GM18870 (cell line): ENCODE measurements around the gene EEF1A1.
"Not testable (repeated sequence)": the region's sequence is repeated elsewhere in the genome, so short reads cannot be mapped to it uniquely, and the experiment has no call there.

Source experiments
- ATAC-seq: cut with Tn5 transposase; IDR thresholded peaks from one replicate; pipeline ENCODE4 v1.9.1; 2021; ENCODE audit warnings: moderate library complexity; ENCODE audit not compliant: unreplicated experiment

Gene EEF1A1

DNA sequence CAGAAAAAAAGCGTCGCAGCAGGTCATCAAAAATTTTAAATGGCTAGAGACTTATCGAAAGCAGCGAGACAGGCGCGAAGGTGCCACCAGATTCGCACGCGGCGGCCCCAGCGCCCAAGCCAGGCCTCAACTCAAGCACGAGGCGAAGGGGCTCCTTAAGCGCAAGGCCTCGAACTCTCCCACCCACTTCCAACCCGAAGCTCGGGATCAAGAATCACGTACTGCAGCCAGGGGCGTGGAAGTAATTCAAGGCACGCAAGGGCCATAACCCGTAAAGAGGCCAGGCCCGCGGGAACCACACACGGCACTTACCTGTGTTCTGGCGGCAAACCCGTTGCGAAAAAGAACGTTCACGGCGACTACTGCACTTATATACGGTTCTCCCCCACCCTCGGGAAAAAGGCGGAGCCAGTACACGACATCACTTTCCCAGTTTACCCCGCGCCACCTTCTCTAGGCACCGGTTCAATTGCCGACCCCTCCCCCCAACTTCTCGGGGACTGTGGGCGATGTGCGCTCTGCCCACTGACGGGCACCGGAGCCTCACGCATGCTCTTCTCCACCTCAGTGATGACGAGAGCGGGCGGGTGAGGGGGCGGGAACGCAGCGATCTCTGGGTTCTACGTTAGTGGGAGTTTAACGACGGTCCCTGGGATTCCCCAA is at the start of gene EEF1A1:
TSS of gene EEF1A1 (minus strand) at position 345 of the 663 bp plus-strand sequence. CDS start 1,006 bp downstream, outside the sequence.
- peak; percentile 61 for ATAC-seq

DNA sequence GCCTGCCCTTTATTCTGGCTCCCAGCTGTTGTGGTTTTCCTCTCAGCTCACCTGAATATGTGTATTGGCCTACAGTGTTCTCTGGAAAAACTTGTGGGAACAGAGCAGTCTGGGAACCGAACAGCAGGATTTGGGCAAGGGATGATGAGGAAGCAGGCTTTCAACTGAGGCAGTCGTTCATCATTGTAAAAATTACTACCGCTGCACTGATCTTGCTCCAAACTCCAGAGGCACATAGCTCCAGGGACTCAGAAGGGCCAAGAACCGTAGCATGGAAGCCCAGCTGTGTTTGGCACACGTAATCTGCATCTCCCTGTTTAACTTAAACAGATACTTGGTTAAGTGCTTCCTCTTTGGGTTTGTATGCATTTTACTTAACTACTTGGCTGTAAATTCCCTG is 48.3 kb upstream of the EEF1A1 start:
- no peak for ATAC-seq

DNA sequence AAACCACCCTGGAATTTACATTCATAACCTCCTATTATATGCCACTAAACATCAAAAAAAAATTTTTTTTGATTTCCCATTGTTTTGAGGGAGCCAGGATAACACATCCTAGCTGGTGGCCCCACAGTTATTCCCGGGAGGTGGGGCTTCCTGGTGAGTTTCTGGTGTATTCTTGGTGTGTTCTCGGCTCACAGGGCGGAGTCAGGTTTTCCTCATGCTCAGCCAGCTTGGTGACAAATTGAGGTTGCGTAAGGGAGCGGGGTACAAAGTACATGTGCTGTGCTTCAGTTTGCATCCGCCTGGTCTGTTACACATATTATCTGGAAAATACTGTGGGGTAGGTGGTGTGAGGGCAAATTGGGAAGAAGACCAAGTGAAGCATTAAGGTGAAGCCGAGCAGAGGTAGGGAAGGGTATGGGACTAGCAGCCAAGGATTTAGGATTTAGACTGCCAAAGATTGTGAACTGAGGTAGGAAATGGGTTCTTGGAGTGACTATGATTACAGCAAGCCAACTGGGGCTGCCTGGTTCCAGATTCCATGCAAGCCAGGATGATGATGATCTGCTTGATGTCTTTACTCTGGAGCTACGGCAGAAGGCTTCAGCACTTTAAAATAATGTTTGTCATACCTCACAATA is 46.2 kb upstream of the EEF1A1 start:
- no peak for ATAC-seq

DNA sequence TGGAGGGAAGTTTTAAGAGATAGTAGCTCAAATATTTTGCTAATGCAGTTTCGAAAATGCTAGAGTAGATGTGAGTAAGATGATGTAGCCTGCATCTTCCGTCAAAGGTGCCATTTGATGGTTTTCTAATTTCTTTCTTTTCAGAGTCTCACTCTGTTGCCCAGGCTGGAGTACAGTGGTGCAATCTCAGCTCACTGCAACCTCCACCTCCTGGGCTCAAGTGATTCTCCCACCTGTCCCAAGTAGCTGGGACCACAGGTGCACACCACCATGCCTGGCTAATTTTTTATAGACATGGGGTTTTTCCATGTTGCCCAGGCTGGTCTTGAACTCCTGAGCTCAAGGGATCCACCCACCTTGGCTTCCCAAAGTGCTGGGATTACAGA is 45.6 kb upstream of the EEF1A1 start:
- ATAC-seq: not testable (repeated sequence)

DNA sequence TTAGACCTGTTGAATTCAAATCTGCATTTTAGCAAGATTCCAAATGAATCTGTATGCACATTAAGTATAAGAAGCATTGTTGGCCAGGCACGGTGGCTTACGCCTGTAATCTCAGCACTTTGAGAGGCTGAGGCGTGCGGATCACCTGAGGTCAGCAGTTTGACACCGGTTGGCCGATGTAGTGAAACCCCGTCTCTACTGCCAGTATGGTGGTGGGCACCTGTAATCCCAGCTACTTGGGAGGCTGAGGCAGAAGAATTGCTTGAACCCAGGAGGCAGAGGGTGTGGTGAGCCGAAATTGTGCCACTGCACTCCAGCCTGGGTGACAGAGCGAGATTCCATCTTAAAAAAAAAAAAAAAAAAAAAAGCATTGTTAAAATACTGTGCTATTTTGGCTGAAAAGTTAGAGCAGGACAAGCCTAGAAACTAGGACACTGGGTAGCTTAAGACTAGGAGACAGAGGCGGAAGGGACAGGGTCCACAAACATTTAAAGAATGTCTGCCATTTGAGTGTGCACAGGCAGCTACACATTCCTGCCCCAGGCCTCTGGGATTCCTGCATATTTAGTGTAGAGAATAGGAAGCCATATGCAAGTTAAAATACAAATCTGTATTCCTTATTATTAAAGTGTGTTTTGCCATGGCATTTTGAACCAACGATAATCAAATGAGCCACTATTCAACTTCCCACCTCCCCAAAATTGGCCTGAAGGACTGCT is 45.1 kb upstream of the EEF1A1 start:
- no peak for ATAC-seq

DNA sequence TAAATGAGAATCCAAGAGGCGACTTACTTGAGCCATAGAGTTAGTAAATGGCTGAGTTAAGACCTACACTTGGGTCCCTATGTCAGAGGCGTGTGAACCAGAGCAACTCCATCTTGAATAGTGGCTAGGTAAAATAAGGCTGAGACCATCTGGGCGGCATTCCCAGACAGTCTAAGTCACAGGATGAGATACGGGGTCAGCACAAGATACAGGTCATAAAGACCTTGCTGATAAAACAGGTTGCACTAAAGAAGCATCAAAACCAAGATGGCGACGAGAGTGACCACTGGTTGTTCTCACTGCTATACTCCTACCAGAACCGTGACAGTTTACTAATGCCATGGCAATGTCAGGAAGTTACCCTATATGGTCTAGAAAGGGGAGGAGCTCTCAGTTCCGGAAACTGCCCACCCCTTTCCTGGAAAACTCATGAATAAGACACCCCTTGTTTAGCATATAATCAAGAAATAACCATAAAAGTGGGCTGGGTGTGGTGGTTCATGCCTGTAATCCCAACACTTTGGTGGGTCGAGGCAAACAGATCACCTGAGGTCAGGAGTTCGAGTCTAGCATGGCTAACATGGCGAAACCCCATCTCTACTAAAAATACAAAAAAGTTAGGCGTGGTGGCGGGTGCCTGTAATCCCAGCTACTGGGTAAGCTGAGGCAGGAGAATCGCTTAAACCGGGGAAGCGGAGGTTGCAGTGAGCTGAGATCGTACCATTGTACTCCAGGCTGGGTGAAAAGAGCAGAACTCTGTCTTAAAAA is 43.9 kb upstream of the EEF1A1 start:
- no peak for ATAC-seq

DNA sequence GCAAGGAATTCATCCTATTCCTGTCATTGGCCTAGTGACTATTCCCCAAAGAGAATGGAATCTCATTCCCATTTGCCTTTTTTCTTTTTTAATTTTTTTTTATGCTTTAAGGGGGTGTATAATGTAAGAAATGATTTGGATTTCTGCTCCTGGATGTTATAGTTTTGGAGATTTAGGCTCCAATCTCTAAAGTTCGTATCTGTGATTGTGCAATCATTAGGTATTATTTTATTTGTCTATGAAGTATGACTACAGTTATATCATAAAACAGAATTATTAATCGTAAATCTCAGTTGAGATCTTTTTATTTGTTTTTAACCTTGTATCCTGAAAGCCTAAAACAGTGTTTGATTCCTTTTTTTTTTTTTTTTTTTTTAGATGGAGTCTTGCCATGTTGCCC is 41.7 kb upstream of the EEF1A1 start:
- no peak for ATAC-seq

DNA sequence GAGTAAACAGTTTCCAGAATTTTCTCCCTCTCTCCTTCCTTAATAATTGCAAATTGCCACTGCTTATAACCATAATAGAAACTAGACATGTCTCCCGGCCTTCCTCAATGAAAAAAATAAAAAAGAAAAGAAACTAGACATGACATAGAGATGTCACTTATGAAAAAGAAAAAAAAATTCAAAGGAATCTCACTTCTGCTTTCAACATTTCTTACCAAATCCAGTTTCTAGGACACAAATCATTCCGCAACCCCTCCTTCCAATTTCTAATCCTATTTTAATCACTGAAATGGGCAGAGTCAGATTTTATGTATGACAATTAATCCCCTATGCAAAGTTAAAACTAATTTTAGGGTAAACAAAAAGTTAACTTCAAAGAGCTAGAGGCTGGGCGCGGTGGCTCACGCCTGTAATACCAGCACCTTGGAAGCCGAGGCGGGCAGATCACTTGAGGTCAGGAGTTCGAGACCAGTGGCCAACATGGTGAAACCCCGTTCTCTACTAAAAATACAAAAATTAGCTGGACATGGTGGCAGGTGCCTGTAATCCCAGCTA is 40.1 kb upstream of the EEF1A1 start:
- peak; percentile 65 for ATAC-seq

DNA sequence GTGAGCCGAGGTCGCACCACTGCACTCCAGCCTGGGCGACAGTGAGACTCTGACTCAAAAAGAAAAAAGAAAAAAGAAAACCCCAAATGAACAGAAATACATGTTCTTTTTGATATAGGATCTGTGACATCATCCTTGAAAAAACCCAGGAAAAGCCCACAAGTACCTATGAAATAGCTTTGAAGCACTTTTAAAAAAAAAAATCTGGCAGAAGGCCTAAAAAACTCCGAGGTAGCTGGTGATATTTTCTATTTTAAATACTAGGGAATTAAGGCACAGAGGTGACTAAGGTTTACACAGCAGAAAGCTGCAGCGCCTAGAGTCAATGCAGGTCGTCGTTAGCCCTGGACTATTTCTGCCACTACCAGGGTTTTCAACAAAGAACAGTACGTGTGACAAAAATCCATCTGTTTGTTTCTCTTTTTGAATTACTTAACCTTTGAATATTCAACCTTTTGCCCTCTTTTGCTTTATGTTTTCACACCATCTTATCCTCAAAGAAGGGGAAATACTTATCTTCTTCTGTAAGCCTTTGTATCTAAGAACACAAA is 39.4 kb upstream of the EEF1A1 start:
- ATAC-seq: no peak

DNA sequence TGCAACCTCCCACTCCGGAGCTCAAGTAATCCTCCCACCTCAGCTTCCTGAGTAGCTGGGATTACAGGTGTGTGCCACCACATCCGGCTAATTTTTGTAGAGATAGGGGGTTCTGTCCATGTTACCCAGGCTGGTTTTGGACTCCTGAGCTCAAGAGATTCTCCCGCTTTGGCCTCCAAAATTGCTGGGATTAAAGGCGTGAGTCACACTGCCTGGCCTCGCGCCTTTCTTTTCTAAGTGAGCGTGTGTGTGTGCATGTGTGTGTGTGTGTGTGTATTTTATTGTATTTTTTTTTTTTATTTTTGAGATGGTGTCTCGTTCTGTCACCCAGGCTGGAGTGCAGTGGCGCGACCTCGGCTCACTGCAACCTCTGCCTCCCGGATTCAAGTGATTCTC is 38.6 kb upstream of the EEF1A1 start:
- not testable (repeated sequence) for ATAC-seq

DNA sequence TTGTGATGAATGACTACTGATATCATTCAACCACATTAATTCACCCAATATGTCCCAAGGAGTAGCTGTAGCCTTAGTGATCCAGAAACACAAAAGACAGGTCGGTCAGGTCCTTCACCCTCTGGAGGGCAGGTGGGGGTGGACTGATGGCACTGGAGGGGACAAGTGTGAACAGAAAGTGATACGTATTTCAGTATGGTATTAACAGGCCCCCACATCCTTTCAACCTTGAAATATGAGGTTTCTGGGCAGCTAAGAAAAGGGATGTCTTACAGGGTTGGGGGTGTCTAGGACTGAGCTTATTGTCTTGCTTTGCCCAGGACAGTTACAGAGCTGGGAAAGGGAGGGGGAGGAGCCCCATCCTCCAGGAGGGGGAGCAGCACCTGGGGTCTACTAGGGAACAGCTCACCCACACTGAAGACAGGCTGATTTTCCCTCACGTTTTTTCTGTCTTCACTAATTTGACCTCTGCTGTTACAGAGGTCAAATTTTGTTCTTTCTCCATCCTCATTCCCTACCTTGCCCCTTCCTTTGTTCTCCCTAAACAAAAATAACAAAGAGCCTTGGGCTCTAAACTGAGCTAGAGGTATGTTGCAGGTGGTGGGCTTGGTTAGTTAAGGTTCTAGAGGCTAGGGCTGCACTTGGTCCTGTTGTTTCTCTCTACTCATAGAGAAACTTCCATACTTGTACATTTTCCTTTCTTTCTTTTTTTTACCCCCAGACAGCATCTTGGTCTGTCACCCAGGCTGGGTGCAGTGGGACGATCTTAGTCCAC is 38.0 kb upstream of the EEF1A1 start:
- peak; percentile 39 for ATAC-seq

DNA sequence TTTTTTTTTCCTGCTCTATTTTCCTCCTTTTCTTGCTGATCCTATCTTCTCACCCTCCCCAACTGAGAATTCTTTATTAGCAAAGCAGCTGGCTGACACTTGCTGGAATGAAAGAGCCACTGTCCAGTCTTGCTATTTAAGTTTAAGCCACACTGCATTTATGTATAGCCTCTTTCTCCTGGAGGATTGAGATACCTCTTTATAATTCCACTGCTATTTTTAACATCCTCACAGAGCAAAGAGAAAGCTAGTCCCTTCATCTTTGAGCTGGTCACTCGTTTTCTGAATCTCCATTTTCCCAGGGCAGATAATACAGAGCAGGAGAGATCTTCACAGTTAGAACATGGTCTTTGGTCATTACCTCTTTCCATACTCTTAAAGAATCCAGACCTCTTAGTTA is 36.0 kb upstream of the EEF1A1 start:
- no peak for ATAC-seq

DNA sequence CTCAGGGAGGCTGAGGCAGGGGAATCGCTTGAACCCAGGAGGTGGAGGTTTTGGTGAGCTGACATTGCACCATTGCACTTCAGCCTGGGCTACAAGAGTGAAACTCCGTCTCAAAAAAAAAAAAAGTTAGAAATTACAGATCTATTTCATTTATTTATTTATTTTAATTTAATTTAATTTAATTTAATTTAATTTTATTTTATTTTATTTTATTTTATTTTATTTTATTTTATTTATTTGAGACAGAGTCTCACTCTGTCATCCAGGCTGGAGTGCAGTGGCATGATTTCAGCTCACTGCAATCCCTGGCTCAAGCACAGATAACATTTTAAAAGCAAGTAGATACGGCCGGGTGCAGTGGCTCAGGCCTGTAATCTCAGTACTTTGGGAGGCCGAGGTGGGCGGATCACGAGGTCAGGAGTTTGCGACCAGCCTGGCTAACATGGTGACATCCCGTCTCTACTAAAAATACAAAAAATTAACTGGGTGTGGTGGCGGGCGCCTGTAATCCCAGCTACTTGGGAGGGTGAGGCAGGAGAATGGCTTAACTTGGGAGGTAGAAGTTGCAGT is 34.6 kb upstream of the EEF1A1 start:
- not testable (repeated sequence) for ATAC-seq

DNA sequence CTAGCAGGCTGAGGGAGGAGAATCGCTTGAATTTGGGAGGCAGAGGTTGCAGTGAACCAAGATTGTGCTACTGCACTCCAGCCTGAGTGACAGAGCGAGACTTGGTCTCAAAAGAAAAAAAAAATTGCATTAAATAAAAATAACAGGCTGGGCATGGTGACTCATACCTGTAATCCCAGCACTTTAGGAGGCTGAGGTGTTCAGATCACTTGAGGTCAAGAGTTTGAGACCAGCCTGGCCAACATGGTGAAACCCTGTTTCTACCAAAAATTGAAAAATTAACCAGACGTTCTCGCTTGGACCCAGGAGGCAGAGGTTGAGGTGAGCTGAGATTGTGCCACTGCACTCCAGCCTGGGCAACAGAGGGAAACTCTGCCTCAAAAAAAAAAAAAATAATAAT is 30.3 kb upstream of the EEF1A1 start:
- not testable (repeated sequence) for ATAC-seq

DNA sequence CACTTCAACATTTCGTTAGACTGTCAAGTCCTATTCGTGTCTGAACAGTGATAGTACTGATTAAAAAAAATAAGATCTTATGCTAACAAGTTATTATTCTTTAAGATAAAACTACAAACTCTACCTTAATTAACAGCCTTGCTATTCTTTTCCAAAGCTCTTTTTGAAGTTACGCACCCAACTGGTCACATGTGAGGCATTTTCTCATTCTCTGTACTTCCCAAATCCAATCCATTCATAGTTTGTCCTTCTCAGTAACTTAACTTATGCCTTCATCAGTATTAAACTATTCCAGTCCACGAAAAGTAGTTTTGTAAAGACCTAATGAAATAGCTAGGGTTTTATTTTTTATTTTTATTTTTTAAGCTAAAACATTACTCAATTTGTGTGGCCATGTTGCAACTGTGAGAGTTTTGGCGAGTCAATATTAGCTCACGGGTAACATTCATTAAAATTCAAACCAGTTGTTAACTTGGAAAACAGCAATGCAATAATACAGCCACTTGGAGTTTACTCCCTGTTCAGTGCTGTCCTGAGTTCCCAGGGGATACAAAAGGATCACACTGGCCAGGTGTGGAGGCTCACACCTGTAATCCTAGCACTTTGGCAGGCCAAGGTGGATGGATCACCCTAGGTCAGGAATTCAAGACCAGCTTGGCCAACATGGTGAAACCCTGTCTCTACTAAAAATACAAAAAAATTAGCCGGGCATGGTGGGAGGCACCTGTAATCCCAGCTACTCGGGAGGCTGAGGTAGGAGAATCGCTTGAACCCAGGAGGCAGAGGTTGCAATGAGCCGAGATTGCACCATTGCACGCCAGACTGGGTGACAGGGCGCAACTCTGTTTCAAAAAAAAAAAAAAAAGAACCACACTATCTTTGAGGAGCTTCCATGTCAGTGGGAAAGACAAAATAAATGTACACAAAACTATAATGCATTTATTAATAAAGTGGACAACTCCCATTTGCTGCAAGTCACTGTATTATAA is 27.9 kb upstream of the EEF1A1 start:
- ATAC-seq: no peak

DNA sequence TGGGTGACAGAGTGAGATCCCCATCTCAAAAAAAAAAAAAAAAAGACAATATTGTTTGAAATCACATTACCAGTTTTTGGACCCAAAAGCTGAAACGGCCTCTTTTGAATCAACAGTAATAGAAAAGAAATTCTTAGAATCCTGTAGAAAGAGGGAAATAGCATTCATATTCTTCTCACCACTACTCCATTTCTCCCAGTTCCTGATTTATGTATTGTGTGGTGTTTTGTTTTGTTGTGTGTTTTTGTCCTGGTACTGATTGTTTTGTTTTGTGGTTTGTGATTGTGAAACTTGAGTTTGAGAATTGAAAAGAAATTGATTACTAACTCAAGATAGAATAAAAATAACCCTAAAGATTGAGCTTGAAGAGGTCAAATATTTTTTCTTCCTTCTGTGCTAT is 26.2 kb upstream of the EEF1A1 start:
- ATAC-seq: no peak

DNA sequence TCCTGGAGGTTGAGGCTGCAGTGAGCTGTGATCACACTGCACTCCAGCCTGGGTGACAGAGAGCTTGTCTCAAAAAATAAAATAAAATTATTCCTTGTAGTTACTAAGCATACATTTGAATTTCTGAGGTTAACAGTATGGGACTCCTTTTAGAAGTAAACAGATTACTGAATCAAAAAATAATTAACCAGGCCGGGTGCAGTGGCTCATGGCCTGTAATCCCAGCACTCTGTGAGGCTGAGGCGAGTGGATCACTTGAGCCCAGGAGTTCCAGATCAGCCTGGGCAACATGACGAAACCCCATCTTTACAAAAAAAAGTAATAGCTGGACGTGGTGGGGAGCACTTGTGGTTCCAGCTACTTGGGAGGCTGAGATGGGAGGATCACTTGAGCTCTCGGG is 22.1 kb upstream of the EEF1A1 start:
- ATAC-seq: no peak

DNA sequence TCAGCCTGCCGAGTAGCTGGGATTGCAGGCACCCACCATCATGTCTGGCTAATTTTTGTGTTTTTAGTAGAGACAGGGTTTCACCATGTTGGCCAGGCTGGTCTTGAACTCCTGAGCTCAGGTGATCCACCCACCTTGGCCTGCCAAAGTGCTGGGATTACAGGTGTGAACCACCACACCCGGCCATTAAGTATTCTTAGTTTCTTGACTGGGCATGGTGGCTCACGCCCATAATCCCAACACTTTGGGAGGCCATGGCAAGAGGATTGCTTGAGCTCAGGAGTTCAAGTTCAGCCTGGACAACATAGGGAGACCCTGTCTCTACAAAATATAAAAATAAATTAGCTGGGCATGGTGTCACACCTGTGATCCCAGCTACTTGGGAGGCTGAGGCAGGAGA is 21.6 kb upstream of the EEF1A1 start:
- not testable (repeated sequence) for ATAC-seq
